ENCODE data around the gene ART3.

- TF ChIP-seq CTCF (IDR thresholded peaks at IDR 0.05) = no peak
- no peak for TF ChIP-seq POLR2A (IDR thresholded peaks at IDR 0.05)
These were observed 46.2 kb upstream of the ART3 start for GRCh38 chr4:76028350-76028765.
